ENCODE data around the gene EEF1A2.

- TF ChIP-seq CTCF (IDR thresholded peaks at IDR 0.05; ENCODE audit: low read length), result no peak
- no peak for TF ChIP-seq EZH2 (optimal IDR thresholded peaks at IDR 0.05; ENCODE audit: low read depth, low read length)
- no peak for TF ChIP-seq EZH2phosphoT487 (IDR thresholded peaks at IDR 0.05; ENCODE audit: low read length)
Observed at GRCh38 chr20:63508072-63508768, 9.3 kb upstream of the EEF1A2 start.

Data from MM.1S (cell line).